Stimulated activated naive CD8-positive, alpha-beta T cell treated with anti-CD3 and anti-CD28 coated beads, Interleukin-15, Interleukin-2, amounts not matched to agents 100 ng/mL and 50 ng/mL, for 24 hours (primary cell): ENCODE measurements around the gene UBXN11.
"Not testable (repeated sequence)": the region's sequence is repeated elsewhere in the genome, so short reads cannot be mapped to it uniquely, and the experiment has no call there.

Experiments
- H3K27ac Mint-ChIP-seq: one replicate; pipeline ENCODE4 v1.8.0; 2021; ENCODE audit warnings: mild to moderate bottlenecking, mixed read lengths
- H3K27me3 Mint-ChIP-seq: one replicate; pipeline ENCODE4 v1.8.0; 2021; ENCODE audit warnings: mixed read lengths
- H3K36me3 Mint-ChIP-seq: one replicate; pipeline ENCODE4 v1.8.0; 2021; ENCODE audit warnings: low read depth, mixed read lengths
- H3K4me1 Mint-ChIP-seq: one replicate; pipeline ENCODE4 v1.8.0; 2021; ENCODE audit warnings: low read depth, mixed read lengths
- H3K4me3 Mint-ChIP-seq: one replicate; pipeline ENCODE4 v1.8.0; 2021; ENCODE audit warnings: mild to moderate bottlenecking, mixed read lengths
- H3K9me3 Mint-ChIP-seq: one replicate; pipeline ENCODE4 v1.8.0; 2021; ENCODE audit warnings: mixed read lengths

UBXN11 gene

GRCh38 chr1:26297791-26298124 is 8.7 kb downstream of the UBXN11 start:
- no peak overlapping the region for H3K4me3 Mint-ChIP-seq
- no peak overlapping the region for H3K27ac Mint-ChIP-seq
- no peaks in the 10 kb centered on the region for H3K27me3 Mint-ChIP-seq
- peaks cover 14% of the 10 kb centered on the region for H3K4me1 Mint-ChIP-seq
- no peaks in the 10 kb centered on the region for H3K9me3 Mint-ChIP-seq
- H3K36me3 Mint-ChIP-seq, result peaks cover 12% of the 10 kb centered on the region

DNA sequence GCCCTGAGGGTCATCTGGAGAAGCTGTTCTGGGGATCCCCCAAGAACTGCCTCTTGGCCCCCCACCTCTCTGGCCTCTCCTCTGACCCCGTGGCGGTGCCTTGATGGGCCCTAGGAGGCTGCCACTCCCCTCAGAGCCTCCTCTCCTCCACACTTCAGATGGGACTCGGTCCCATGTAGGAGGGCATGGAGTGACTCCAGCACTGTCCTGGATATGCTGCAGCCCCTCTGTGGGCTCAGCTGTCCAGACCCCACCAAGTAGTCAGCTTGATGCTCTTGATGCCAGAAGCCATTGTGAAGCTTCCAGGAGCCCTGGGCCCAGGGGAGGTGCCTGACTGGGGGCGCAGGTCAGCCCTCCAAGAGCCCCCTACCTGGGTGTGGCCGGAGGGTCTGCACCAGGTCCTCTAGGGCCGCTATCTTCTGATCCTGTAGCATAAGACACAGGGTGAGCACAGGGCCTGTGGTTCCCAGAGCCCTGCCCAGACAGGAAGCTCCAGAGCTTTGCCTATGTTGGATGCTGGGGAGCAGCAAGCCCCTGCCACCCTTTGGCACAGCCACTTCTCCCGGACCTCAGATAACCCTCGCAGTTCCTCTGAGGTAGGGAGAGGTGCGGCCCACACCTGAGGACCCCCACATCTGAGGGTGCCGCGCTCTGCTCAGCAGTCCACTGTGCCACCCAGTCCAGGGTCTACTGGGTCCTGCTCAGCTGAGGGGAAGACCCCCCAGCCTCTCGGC is 9.2 kb downstream of the UBXN11 start:
- Mint-ChIP-seq H3K9me3 (no peaks in the 10 kb centered on the region), H3K4me3 (no peak overlapping the region), H3K27me3 (no peaks in the 10 kb centered on the region), H3K4me1 (peaks cover 16% of the 10 kb centered on the region), H3K27ac (no peak overlapping the region), H3K36me3 (peaks cover 13% of the 10 kb centered on the region)

- Mint-ChIP-seq H3K27me3 (no peaks in the 10 kb centered on the region), H3K27ac (no peak overlapping the region), H3K36me3 (peaks cover 13% of the 10 kb centered on the region), H3K4me3 (no peak overlapping the region), H3K9me3 (no peaks in the 10 kb centered on the region), H3K4me1 (peaks cover 23% of the 10 kb centered on the region)
Observed at GRCh38 chr1:26296340-26297056, 9.9 kb downstream of the UBXN11 start.

DNA sequence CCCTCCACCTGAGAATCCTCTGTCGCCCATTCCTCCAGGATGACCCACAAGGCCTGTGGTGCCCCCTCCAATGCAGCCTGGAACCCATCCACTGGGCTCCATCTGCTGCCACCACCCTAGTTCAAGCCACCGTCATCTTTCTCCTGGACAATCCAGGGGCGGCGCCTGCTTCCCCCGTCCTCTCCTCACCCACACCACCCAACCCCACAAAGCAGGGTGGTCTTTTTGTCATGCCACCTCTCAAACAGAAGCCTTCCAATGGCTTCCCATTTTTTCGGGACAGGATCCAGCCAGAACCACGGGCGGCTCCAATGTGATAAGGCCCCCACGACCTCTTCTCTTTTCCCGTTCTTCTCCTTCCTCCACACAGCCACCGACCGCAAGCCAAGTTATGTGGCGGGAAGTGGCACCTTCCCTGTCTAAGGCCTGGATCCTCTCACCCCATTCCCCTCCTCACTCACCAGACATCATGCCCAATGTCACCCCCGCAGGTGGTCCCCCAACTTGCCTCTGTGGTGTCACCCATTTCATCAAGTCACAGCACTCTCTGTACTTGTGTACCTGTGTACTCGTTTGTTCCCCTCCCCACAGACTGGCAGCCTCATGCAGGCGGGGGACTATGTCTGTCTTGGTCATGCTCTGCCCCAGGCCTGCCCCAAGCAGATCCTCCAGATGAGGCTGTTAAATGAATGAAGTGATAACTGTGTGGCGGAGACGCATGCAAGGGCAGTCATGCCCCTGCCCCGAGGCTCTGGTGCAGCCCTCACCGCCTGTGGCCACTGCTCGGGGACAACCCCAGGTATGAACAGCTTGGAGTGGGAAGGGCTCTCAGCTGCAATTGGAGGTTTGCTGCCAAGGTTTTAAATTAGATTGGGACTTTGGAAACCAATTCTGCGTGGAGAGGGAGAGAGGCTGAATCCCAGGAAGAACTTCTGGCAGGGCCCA is 11.0 kb downstream of the UBXN11 start:
- Mint-ChIP-seq H3K4me1 (peaks cover 33% of the 10 kb centered on the region), H3K4me3 (no peak overlapping the region), H3K36me3 (peaks cover 13% of the 10 kb centered on the region), H3K27me3 (no peaks in the 10 kb centered on the region), H3K9me3 (no peaks in the 10 kb centered on the region), H3K27ac (no peak overlapping the region)

DNA sequence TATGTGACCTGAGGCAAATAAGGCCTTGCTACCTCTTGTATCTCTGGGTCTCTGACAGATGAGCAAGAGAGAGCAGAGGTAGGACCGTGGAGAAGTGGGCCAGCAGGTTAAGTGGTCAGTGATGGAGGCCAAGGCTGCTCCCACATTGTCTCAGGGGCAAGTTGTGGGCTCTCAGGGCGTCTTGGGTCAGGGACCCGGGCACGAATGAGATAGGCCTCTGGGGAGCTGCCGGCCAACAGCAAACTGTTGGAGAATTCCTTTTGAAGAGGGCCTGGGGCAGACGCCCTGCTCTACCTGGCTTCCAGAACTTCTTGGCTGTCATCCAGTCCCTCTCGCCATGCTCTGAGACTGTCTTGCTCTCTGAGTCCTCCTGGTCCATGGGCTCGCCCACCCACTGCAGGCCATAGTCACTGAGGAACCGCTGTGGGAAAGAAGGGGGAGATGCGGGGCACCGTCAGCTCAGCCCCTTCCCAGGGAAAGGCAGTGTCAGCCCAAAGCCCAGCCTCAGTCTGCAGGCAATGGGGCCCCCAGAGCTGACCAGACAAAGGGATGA is 12.4 kb downstream of the UBXN11 start:
- H3K9me3 Mint-ChIP-seq, result no peaks in the 10 kb centered on the region
- H3K4me1 Mint-ChIP-seq, result peaks cover 42% of the 10 kb centered on the region
- H3K27me3 Mint-ChIP-seq, result no peaks in the 10 kb centered on the region
- peaks cover 13% of the 10 kb centered on the region for H3K36me3 Mint-ChIP-seq
- no peak overlapping the region for H3K27ac Mint-ChIP-seq
- no peak overlapping the region for H3K4me3 Mint-ChIP-seq

DNA sequence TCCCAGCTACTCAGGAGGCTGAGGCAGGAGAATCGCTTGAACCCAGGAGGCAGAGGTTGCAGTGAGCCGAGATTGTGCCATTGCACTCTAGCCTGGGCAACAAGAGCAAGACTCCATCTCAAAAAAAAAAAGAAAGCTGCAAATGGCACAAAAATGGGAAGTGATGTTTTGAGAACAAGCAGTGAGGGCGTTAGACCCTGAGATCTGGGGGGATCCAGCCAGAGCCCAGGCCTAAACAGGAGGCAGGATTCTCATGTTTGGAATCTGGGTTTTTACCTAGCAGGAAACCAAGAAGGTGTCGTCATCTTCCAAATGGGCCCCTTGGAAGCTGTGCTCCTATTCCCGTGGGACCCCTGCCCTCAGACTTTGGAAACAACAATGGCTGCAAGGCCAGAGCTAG is 13.7 kb downstream of the UBXN11 start:
- not testable (repeated sequence) for H3K27me3 Mint-ChIP-seq, H3K27ac Mint-ChIP-seq

GRCh38 chr1:26291939-26292338 is 14.5 kb downstream of the UBXN11 start:
- Mint-ChIP-seq H3K4me1 (peaks cover 62% of the 10 kb centered on the region), H3K27me3 (no peaks in the 10 kb centered on the region), H3K4me3 (no peak overlapping the region), H3K36me3 (peaks cover 13% of the 10 kb centered on the region), H3K27ac (peak overlapping the region; percentile 99), H3K9me3 (no peaks in the 10 kb centered on the region)

More for the DNA sequence above, 13.7 kb downstream of the UBXN11 start:
- not testable (repeated sequence) for H3K4me3 Mint-ChIP-seq, H3K9me3 Mint-ChIP-seq
- Mint-ChIP-seq H3K4me1 (peaks cover 54% of the 10 kb centered on the region), H3K36me3 (peaks cover 13% of the 10 kb centered on the region)

- peak overlapping the region; percentile 99 for H3K27ac Mint-ChIP-seq
- no peaks in the 10 kb centered on the region for H3K27me3 Mint-ChIP-seq
- H3K4me3 Mint-ChIP-seq, result no peak overlapping the region
- no peaks in the 10 kb centered on the region for H3K9me3 Mint-ChIP-seq
- H3K36me3 Mint-ChIP-seq, result peaks cover 13% of the 10 kb centered on the region
- peaks cover 67% of the 10 kb centered on the region for H3K4me1 Mint-ChIP-seq
Observed at GRCh38 chr1:26291433-26291832, 15.0 kb downstream of the UBXN11 start.

- Mint-ChIP-seq H3K9me3 (no peaks in the 10 kb centered on the region), H3K4me3 (no peak overlapping the region), H3K27ac (peak overlapping the region; percentile 99), H3K36me3 (peaks cover 13% of the 10 kb centered on the region), H3K27me3 (no peaks in the 10 kb centered on the region), H3K4me1 (peaks cover 73% of the 10 kb centered on the region)
Observed at GRCh38 chr1:26290882-26291261, 15.6 kb downstream of the UBXN11 start.

DNA sequence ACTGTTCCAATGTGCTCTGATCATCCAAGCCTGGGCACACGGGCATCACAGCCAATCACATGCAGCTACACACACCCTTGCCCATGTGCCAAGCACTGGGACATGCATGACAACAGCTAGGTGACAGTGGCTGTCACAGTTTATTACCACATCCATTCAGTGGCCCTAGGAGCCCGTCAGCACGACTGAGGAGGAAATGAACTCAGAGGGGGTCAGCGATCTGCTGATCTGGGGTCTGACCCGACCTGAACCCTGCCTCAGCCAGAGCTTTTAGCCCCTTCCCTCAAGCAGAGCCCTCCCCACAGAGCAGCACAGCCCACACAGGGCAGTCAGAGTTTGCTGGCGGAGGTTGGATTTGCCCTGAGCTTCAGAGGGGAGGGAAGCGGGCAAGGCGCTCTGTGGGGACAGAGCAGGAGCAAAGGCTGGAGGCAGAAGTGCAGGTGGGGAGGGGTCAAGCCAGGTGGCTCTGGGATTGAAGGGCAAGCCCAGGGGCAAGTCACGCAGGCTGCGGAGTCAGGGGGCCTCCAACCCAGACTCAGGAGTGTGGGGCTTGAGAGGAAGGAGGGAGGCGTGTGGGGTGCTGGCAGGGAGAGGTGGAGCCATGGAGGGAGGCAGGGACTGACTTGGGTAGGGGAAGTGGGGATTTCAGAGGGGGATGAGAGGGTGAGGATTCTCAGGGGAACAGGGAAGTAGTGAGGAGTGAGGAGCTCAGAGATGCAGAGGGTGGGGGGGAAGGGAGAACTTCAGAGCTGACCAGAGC is 16.1 kb downstream of the UBXN11 start:
- H3K4me1 Mint-ChIP-seq, result peaks cover 79% of the 10 kb centered on the region
- no peaks in the 10 kb centered on the region for H3K27me3 Mint-ChIP-seq
- H3K4me3 Mint-ChIP-seq, result peak overlapping the region; percentile 53
- peak overlapping the region; percentile 99 for H3K27ac Mint-ChIP-seq
- no peaks in the 10 kb centered on the region for H3K9me3 Mint-ChIP-seq
- peaks cover 9% of the 10 kb centered on the region for H3K36me3 Mint-ChIP-seq

DNA sequence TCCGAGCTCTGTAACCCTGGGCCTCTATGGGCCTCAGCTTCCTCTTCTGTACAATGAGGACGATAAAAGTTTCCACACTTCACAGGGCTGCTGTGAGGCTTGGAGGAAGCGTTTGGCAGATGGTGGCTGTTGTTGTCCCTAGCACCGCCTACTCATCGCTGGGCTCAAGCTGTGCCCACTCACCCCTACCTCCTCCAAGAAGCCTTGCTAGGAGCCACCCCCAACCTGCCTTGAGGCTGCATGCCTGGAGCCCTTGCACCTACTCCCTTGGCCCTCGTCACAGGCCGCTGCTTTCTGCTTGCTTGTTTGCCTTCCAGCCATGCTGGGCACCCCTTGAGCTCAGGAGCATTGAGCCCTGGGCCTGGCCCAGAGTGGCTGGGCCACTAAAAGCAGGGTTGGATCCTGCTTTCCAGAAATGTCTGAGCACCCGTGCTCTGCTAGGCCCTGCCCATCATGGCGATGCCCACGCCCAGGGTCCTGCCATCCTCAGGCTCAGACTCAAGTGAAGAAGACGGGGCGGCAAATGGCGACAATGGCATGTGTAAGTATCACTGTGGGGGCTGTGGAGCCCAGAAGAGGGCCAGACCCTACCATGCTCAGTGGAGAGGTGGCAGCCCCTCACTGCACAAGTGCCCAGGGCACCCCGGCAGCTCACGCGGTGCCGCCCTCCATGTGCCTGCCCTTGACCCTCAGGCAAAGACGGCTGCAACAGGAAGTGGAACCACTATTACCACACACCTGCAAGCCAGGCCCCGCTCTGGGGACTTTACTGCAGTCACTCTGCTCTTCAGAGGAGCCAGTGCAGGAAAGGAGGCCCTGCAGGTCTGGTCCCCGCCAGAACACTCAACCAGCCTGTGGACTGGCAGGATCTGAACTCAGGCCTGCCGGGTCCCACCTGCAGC is 17.0 kb downstream of the UBXN11 start:
- peak overlapping the region; percentile 99 for H3K27ac Mint-ChIP-seq
- H3K9me3 Mint-ChIP-seq, result no peaks in the 10 kb centered on the region
- peaks cover 88% of the 10 kb centered on the region for H3K4me1 Mint-ChIP-seq
- H3K4me3 Mint-ChIP-seq, result peak overlapping the region; percentile 58
- H3K36me3 Mint-ChIP-seq, result peaks cover 17% of the 10 kb centered on the region
- H3K27me3 Mint-ChIP-seq, result no peaks in the 10 kb centered on the region

GRCh38 chr1:26288311-26288941 is 18.0 kb downstream of the UBXN11 start:
- H3K27ac Mint-ChIP-seq, result peak overlapping the region; percentile 99
- H3K9me3 Mint-ChIP-seq, result no peaks in the 10 kb centered on the region

DNA sequence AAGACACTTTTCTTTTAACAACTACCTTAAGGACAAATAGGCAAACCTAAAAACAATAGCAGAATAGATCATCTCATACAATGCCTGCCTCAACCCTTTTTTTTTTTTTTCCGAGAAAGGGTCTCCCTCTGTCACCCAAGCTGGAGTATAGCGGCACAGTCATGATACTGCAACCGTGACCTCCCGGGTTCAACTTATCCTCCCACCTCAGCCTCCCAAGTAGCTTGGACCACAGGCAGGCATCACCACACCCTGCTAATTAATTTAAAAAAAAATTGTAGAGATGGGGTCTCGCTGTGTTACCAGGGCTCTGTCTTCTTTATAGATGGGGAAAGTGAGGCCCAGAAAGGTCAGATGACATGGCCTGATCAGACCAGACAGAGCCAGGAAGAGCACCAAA is 18.6 kb downstream of the UBXN11 start:
- no peaks in the 10 kb centered on the region for H3K27me3 Mint-ChIP-seq
- no peaks in the 10 kb centered on the region for H3K9me3 Mint-ChIP-seq
- peak overlapping the region; percentile 99 for H3K27ac Mint-ChIP-seq
- peaks cover 96% of the 10 kb centered on the region for H3K4me1 Mint-ChIP-seq
- peak overlapping the region; percentile 63 for H3K4me3 Mint-ChIP-seq
- peaks cover 21% of the 10 kb centered on the region for H3K36me3 Mint-ChIP-seq

More at GRCh38 chr1:26288311-26288941, 18.0 kb downstream of the UBXN11 start:
- Mint-ChIP-seq H3K36me3 (peaks cover 19% of the 10 kb centered on the region), H3K4me1 (peaks cover 95% of the 10 kb centered on the region), H3K4me3 (peak overlapping the region; percentile 58), H3K27me3 (no peaks in the 10 kb centered on the region)
